ENCODE measurements around the gene ITGA7. TPM values are rescaled to one million over a fixed set of nuclear protein-coding genes. Genes with fewer than 3 reads are reported as not detected.

Gene ITGA7
- total RNA-seq, 4 donors from 2014 or later: 117 to 518 (median 175) TPM

GRCh38 chr12:55703288-55703687 lies 4.4 kb downstream of the ITGA7 start:
- TF ChIP-seq CTCF (IDR thresholded peaks at IDR 0.05; ENCODE audit: low read depth): no peak

- TF ChIP-seq CTCF (IDR thresholded peaks at IDR 0.05; ENCODE audit: low read depth): no peak
Observed at GRCh38 chr12:55702861-55703260, 4.8 kb downstream of the ITGA7 start.

- TF ChIP-seq CTCF (IDR thresholded peaks at IDR 0.05; ENCODE audit: low read depth): no peak
Observed at GRCh38 chr12:55700255-55701018, 7.3 kb downstream of the ITGA7 start.

GRCh38 chr12:55699471-55700055 lies 8.1 kb downstream of the ITGA7 start:
- TF ChIP-seq CTCF (IDR thresholded peaks at IDR 0.05; ENCODE audit: low read depth): no peak

- no peak for TF ChIP-seq CTCF (IDR thresholded peaks at IDR 0.05; ENCODE audit: low read depth)
Observed at GRCh38 chr12:55698965-55699364, 8.7 kb downstream of the ITGA7 start.

- TF ChIP-seq CTCF (IDR thresholded peaks at IDR 0.05; ENCODE audit: low read depth): no peak
Observed at GRCh38 chr12:55698241-55698955, 9.3 kb downstream of the ITGA7 start.

GRCh38 chr12:55697686-55698085 lies 10.0 kb downstream of the ITGA7 start:
- no peak for TF ChIP-seq CTCF (IDR thresholded peaks at IDR 0.05; ENCODE audit: low read depth)

Measured in subcutaneous adipose tissue (tissue), 4 donors.